Liver (tissue), 2 donors: Measurements from ENCODE around the gene HBD.

Experiments
- CTCF ChIP-seq: fragments of 150-350 bp; IDR thresholded peaks from 2 replicates; pipeline ENCODE4 v1.5.1; 2017; ENCODE audit warnings: improper control_type of control experiment, low read depth, low read length; ENCODE audit not compliant: missing input control
- YY1 ChIP-seq: IDR thresholded peaks from 2 replicates; pipeline ENCODE4 v1.6.1; 2016; ENCODE audit warnings: antibody characterized with exemption, mild to moderate bottlenecking
- TF ChIP-seq, protein P1 (sequence below): IDR thresholded peaks from 2 replicates; pipeline ENCODE4 v1.6.1; 2016; ENCODE audit warnings: antibody characterized with exemption
- donor health status: healthy.

- TF ChIP-seq CTCF (no peak), YY1 (no peak)
- TF ChIP-seq, protein P1, sequence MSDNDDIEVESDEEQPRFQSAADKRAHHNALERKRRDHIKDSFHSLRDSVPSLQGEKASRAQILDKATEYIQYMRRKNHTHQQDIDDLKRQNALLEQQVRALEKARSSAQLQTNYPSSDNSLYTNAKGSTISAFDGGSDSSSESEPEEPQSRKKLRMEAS = no peak
Measured at GRCh38 chr11:5224538-5225479, 9.5 kb downstream of the HBD start.
